HEK293 (cell line): ENCODE measurements around the gene PLEKHG5.

ENCODE experiments used
- ELK4 ChIP-seq: IDR thresholded peaks from 2 replicates; pipeline ENCODE4 v1.6.1; 2011; ENCODE audit warnings: mild to moderate bottlenecking, low read depth, low read length, borderline replicate concordance
- GLI2 ChIP-seq: fragments of 450-650 bp; formaldehyde crosslinking; IDR thresholded peaks from 2 replicates; pipeline ENCODE4; 2017; ENCODE audit warnings: missing biosample characterization, missing genetic modification characterization, low read depth, borderline replicate concordance
- GLIS2 ChIP-seq: fragments of 450-650 bp; formaldehyde crosslinking; IDR thresholded peaks from 2 replicates; pipeline ENCODE4 v1.5.1; 2016; ENCODE audit warnings: missing biosample characterization, missing genetic modification characterization
- HOXC10 ChIP-seq: sonication (generic); formaldehyde crosslinking; IDR thresholded peaks from 2 replicates; pipeline ENCODE4 v1.8.1; 2023; ENCODE audit warnings: mild to moderate bottlenecking, missing genetic modification reagents
- OVOL3 ChIP-seq: fragments of 450-650 bp; formaldehyde crosslinking; IDR thresholded peaks from 2 replicates; pipeline ENCODE4 v1.5.1; 2016; ENCODE audit warnings: missing biosample characterization, missing genetic modification characterization
- PRDM6 ChIP-seq: fragments of 450-650 bp; formaldehyde crosslinking; IDR thresholded peaks from 2 replicates; pipeline ENCODE4 v1.5.1; 2017; ENCODE audit warnings: missing biosample characterization, missing genetic modification characterization
- SCRT2 ChIP-seq: fragments of 450-650 bp; formaldehyde crosslinking; IDR thresholded peaks from 2 replicates; pipeline ENCODE4 v1.5.1; 2016; ENCODE audit warnings: missing biosample characterization, missing genetic modification characterization
- YY2 ChIP-seq: fragments of 450-650 bp; formaldehyde crosslinking; IDR thresholded peaks from 2 replicates; pipeline ENCODE4 v1.5.1; 2016; ENCODE audit warnings: missing biosample characterization, missing genetic modification characterization
- ZBTB11 ChIP-seq: fragments of 450-650 bp; formaldehyde crosslinking; conservative IDR thresholded peaks from 2 replicates; pipeline ENCODE4 v1.5.1; 2016; ENCODE audit warnings: low read depth, missing biosample characterization, missing genetic modification characterization
- ZFP69B ChIP-seq: fragments of 450-650 bp; formaldehyde crosslinking; IDR thresholded peaks from 2 replicates; pipeline ENCODE4 v1.5.1; 2016; ENCODE audit warnings: missing biosample characterization, missing genetic modification characterization
- ZNF132 ChIP-seq: fragments of 450-650 bp; formaldehyde crosslinking; IDR thresholded peaks from 2 replicates; pipeline ENCODE4 v1.5.1; 2017; ENCODE audit warnings: missing biosample characterization, missing genetic modification characterization, borderline replicate concordance
- ZNF148 ChIP-seq: fragments of 450-650 bp; formaldehyde crosslinking; IDR thresholded peaks from 2 replicates; pipeline ENCODE4 v1.5.0; 2017; ENCODE audit warnings: missing biosample characterization, missing genetic modification characterization, borderline replicate concordance
- ZNF211 ChIP-seq: fragments of 450-650 bp; formaldehyde crosslinking; IDR thresholded peaks from 2 replicates; pipeline ENCODE4 v1.5.1; 2016; ENCODE audit warnings: low read depth, missing biosample characterization, missing genetic modification characterization
- ZNF292 ChIP-seq: fragments of 450-650 bp; formaldehyde crosslinking; IDR thresholded peaks from 2 replicates; pipeline ENCODE4 v1.5.1; 2016; ENCODE audit warnings: low read depth, missing biosample characterization, missing genetic modification characterization, borderline replicate concordance
- ZNF311 ChIP-seq: fragments of 450-650 bp; formaldehyde crosslinking; IDR thresholded peaks from 2 replicates; pipeline ENCODE4 v1.5.1; 2017; ENCODE audit warnings: missing biosample characterization, missing genetic modification characterization, borderline replicate concordance
- ZNF335 ChIP-seq: fragments of 450-650 bp; formaldehyde crosslinking; conservative IDR thresholded peaks from 2 replicates; pipeline ENCODE4 v1.5.1; 2016; ENCODE audit warnings: missing biosample characterization, missing genetic modification characterization
- ZNF341 ChIP-seq: fragments of 450-650 bp; formaldehyde crosslinking; IDR thresholded peaks from 2 replicates; pipeline ENCODE4; 2016; ENCODE audit warnings: low read depth, missing biosample characterization, missing genetic modification characterization
- ZNF433 ChIP-seq: fragments of 450-650 bp; formaldehyde crosslinking; IDR thresholded peaks from 2 replicates; pipeline ENCODE4 v1.5.1; 2016; ENCODE audit warnings: missing biosample characterization, missing genetic modification characterization, low read depth
- ZNF510 ChIP-seq: fragments of 450-650 bp; formaldehyde crosslinking; IDR thresholded peaks from 2 replicates; pipeline ENCODE4 v1.5.1; 2018; ENCODE audit warnings: mild to moderate bottlenecking, missing genetic modification characterization, missing biosample characterization; ENCODE audit not compliant: insufficient replicate concordance
- ZNF544 ChIP-seq: fragments of 450-650 bp; formaldehyde crosslinking; IDR thresholded peaks from 2 replicates; pipeline ENCODE4 v1.5.0; 2017; ENCODE audit warnings: missing biosample characterization, missing genetic modification characterization
- ZNF610 ChIP-seq: fragments of 450-650 bp; formaldehyde crosslinking; IDR thresholded peaks from 2 replicates; pipeline ENCODE4 v1.5.1; 2016; ENCODE audit warnings: missing biosample characterization, missing genetic modification characterization, borderline replicate concordance
- ZNF639 ChIP-seq: fragments of 450-650 bp; formaldehyde crosslinking; IDR thresholded peaks from 2 replicates; pipeline ENCODE4 v1.5.1; 2016; ENCODE audit warnings: missing biosample characterization, missing genetic modification characterization
- ZNF645 ChIP-seq: fragments of 450-650 bp; formaldehyde crosslinking; IDR thresholded peaks from 2 replicates; pipeline ENCODE4; 2016; ENCODE audit warnings: missing biosample characterization, missing genetic modification characterization
- ZNF664 ChIP-seq: fragments of 450-650 bp; formaldehyde crosslinking; IDR thresholded peaks from 2 replicates; pipeline ENCODE4 v1.5.1; 2016; ENCODE audit warnings: missing biosample characterization, missing genetic modification characterization
- ZNF701 ChIP-seq: fragments of 450-650 bp; formaldehyde crosslinking; IDR thresholded peaks from 2 replicates; pipeline ENCODE4 v1.5.1; 2016; ENCODE audit warnings: missing biosample characterization, missing genetic modification characterization
- ZNF776 ChIP-seq: fragments of 450-650 bp; formaldehyde crosslinking; IDR thresholded peaks from 2 replicates; pipeline ENCODE4 v1.5.0; 2017; ENCODE audit warnings: missing biosample characterization, missing genetic modification characterization, borderline replicate concordance
- ZNF777 ChIP-seq: fragments of 450-650 bp; formaldehyde crosslinking; IDR thresholded peaks from 2 replicates; pipeline ENCODE4 v1.5.1; 2017; ENCODE audit warnings: missing biosample characterization, missing genetic modification characterization, borderline replicate concordance
- ZNF791 ChIP-seq: fragments of 450-650 bp; formaldehyde crosslinking; IDR thresholded peaks from 2 replicates; pipeline ENCODE4 v1.5.1; 2016; ENCODE audit warnings: missing biosample characterization, missing genetic modification characterization
- ZSCAN30 ChIP-seq: fragments of 450-650 bp; IDR thresholded peaks from 2 replicates; pipeline ENCODE4 v1.5.1; 2018; ENCODE audit warnings: missing biosample characterization, mild to moderate bottlenecking, missing genetic modification characterization, moderate library complexity

PLEKHG5 gene

GRCh38 chr1:6519935-6520671 is 28.6 kb upstream of the PLEKHG5 start (continued):
- no peak for TF ChIP-seq ZNF639
- no peak for TF ChIP-seq ZNF777 (tag by site-specific recombination)
- TF ChIP-seq ZNF433, result no peak
- no peak for TF ChIP-seq ZNF544
- TF ChIP-seq ZNF701 (tag by site-specific recombination), result no peak
- no peak for TF ChIP-seq ZFP69B
- peak; percentile 46; the same call in 1 of the 2 replicates for TF ChIP-seq ZNF664 (tag by site-specific recombination)
- TF ChIP-seq OVOL3 (tag by site-specific recombination), result no peak
- TF ChIP-seq GLI2 (tag by site-specific recombination), result no peak
- TF ChIP-seq ZNF610 (tag by site-specific recombination), result no peak
- no peak for TF ChIP-seq ZNF132
- TF ChIP-seq SCRT2 (tag by site-specific recombination), result no peak
- no peak for TF ChIP-seq ZBTB11
- TF ChIP-seq HOXC10 (CRISPR knock-in tag), result no peak
- TF ChIP-seq ZNF645 (tag by site-specific recombination), result no peak
- no peak for TF ChIP-seq ZNF311 (tag by site-specific recombination)
- no peak for TF ChIP-seq ZNF791 (tag by site-specific recombination)
- no peak for TF ChIP-seq ZNF510
- TF ChIP-seq ZNF148, result no peak
- TF ChIP-seq GLIS2 (tag by site-specific recombination), result no peak
- no peak for TF ChIP-seq ZNF776 (tag by site-specific recombination)
- no peak for TF ChIP-seq ZNF292
- no peak for TF ChIP-seq YY2
- TF ChIP-seq PRDM6, result no peak; the same call in 1 of the 2 replicates
- TF ChIP-seq ZSCAN30 (tag by site-specific recombination), result 0 out of 2 replicates have a peak, but pooled peaks have one; percentile 12
- TF ChIP-seq ZNF335 (tag by site-specific recombination), result peak; percentile 41
- TF ChIP-seq ELK4, result no peak
- TF ChIP-seq ZNF341 (tag by site-specific recombination), result peak; percentile 81
- TF ChIP-seq ZNF211 (tag by site-specific recombination), result no peak
